D721Med (cell line): ENCODE data around the gene MAP3K4.

Source experiments
- DNase-seq: peaks from one replicate; pipeline ENCODE4 v3.0.0; 2011; ENCODE audit warnings: low spot score; ENCODE audit not compliant: insufficient read length
- FAIRE-seq: peaks from 2 replicates; lab custom pipeline; 2011; peaks lifted over from hg19 to GRCh38; lab: Jason Lieb, UNC
- TF ChIP-seq, protein P1 (sequence below): IDR thresholded peaks from 2 replicates; pipeline ENCODE4 v1.5.1; 2012; ENCODE audit warnings: mild to moderate bottlenecking, control low read depth; ENCODE audit not compliant: insufficient read depth; ENCODE audit errors: missing control alignments

MAP3K4 gene

DNA sequence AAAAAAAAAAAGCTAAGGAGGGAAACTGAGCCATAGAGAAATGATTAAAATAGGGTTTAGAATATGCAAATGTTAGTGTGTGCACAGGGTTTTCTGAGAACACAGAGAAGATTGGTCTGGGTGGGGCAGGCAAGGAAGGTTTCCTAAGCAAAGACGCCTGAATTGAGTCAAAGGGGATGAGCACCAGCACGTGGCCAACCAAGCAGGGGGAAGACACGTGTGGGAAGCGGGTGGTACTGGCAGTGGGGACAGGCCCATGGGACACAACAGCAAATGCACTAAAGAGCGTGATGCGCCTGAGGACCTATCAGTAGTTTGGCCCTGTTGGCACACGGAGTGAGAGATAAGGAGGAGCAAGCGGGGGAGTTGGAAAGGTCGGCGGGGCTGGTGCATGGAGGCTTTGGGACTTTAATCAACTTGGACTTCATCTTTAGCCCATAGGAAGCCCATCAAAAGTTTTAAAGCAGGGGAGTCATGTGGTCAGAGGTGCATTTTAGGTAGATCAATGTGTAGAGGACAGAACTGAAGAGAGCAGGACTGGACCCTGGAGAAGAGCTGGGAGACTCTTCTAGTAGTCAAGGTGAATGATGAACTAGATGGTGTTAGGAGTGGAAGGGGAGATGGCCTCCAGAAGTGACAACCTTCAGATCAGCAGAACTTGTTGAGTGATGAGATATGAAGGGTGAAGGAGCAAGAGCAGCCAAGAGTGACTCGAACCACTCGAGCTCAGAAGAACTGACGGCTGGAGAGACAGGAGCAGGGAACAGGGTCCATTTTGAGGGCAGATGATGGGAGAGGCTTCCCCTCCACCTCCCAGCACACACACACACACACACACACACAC is 40.2 kb upstream of the MAP3K4 start:
- FAIRE-seq (no peak), DNase-seq (no peak)
- TF ChIP-seq, protein P1, sequence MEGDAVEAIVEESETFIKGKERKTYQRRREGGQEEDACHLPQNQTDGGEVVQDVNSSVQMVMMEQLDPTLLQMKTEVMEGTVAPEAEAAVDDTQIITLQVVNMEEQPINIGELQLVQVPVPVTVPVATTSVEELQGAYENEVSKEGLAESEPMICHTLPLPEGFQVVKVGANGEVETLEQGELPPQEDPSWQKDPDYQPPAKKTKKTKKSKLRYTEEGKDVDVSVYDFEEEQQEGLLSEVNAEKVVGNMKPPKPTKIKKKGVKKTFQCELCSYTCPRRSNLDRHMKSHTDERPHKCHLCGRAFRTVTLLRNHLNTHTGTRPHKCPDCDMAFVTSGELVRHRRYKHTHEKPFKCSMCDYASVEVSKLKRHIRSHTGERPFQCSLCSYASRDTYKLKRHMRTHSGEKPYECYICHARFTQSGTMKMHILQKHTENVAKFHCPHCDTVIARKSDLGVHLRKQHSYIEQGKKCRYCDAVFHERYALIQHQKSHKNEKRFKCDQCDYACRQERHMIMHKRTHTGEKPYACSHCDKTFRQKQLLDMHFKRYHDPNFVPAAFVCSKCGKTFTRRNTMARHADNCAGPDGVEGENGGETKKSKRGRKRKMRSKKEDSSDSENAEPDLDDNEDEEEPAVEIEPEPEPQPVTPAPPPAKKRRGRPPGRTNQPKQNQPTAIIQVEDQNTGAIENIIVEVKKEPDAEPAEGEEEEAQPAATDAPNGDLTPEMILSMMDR, result no peak

GRCh38 chr6:160952633-160953281 is 38.8 kb upstream of the MAP3K4 start:
- DNase-seq (no peak), FAIRE-seq (no peak)
- TF ChIP-seq, protein P1, result no peak

GRCh38 chr6:160955508-160956295 is 35.9 kb upstream of the MAP3K4 start:
- no peak for DNase-seq
- FAIRE-seq, result no peak
- TF ChIP-seq, protein P1, result no peak

- DNase-seq (no peak), FAIRE-seq (no peak)
- TF ChIP-seq, protein P1, result no peak
Observed at GRCh38 chr6:160956300-160957035, 35.1 kb upstream of the MAP3K4 start.

DNA sequence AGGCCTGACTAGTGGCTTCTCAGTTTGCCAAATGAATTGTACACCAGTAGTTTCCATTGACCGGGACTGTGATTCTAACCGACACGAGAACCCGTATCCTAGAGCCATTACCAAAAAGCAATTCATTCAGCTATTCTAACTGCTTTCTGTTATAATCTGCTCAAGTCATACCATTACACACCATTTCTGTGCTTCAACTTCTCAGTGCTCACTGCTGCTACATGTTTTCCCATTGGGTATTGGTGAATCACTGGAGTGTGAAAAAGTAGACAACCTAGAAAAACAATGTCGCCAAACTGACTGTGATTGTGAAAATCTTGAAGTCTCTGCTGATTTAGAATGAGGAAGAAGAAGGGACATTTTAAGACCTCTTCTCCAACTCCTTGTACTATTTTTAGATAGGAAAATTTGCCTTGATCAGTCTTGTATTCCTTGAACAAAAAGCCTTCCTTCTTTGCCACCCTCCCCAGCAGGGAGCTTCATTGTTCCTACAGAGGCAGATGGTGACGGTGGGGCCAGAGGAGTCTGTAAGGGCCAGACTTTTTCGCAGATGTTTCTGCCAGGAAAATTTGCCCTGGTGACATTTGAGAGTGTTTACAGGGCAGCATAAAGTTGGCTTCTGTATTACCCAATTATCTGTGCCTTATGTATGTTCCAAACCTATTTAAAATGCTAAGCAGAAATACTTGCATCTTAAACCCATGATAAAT is 31.7 kb upstream of the MAP3K4 start:
- DNase-seq (no peak), FAIRE-seq (no peak)
- TF ChIP-seq, protein P1, result no peak

DNA sequence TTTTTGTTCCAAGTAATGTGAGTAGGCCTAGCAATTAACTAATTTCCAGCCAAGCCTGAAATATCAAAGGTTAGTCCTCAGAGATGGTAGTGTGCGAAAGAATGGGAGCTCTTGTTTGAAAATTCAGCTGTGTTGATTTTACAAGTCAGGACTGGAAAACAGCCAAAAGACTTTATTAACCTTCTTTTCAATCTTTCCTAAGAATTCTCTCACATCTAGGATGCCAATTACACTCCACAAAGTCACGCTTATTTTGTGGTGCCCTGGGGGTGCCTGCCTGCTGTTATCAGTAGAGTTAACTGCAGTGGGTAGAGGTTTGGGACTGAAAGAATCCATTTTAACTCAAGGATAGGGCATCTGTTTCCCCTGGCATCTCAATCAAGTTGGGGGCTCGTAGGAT is 30.7 kb upstream of the MAP3K4 start:
- no peak for FAIRE-seq
- TF ChIP-seq, protein P1, result no peak
- no peak for DNase-seq
